Prostate gland (tissue), 1 donor: Measurements from ENCODE around the gene L3MBTL4.

Source experiments
- POLR2A ChIP-seq: fragments of 450-650 bp; IDR thresholded peaks from one replicate; pipeline ENCODE4 v1.6.1; 2016; ENCODE audit warnings: antibody characterized with exemption, mild to moderate bottlenecking
- POLR2AphosphoS5 ChIP-seq: sonication (generic); formaldehyde crosslinking; IDR thresholded peaks from one replicate; pipeline ENCODE4 v1.6.1; 2017; ENCODE audit warnings: antibody characterized with exemption

DNA sequence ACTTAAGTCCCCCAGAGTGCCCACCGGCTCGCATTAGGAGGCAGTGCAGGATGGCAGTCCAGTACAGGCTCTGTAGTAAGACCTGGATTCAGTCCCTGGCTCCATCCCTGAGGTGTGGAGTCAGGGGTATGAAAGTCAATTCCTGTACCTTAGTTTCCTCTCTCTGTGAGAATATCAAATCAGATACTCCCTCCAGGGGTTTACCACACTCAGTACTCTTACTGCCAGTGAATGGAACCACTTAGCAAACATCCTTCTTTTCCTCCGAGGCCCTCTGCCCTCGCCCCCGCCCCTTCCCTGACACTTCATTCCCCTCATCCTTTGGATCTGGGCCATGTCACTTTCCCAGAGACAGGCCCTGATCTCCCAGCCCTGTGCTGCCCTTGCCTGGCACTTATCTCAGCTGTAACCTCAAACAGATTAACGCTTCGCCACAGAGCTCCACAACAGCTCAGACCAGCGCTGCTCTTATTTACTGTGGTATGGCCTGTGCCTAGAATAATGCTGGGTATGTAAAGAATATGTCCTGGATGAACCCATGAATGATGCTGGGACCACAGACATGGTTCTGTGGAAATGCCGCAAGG, 360.4 kb downstream of the L3MBTL4 start:
- TF ChIP-seq POLR2A (no peak), POLR2AphosphoS5 (no peak)
